HepG2 (cell line): Measurements from ENCODE around the gene GPN2. TPM values are rescaled to one million over a fixed set of nuclear protein-coding genes. Genes with fewer than 3 reads are reported as not detected.

Experiments used
- DR1 ChIP-seq: sonication (generic); formaldehyde crosslinking; IDR thresholded peaks from 2 replicates; pipeline ENCODE4 v1.8.0; 2021; ENCODE audit warnings: mild to moderate bottlenecking, missing genetic modification reagents, inconsistent platforms
- ELK4 ChIP-seq: sonication (generic); formaldehyde crosslinking; IDR thresholded peaks from 2 replicates; pipeline ENCODE4 v1.9.0; 2021; ENCODE audit warnings: missing genetic modification reagents, borderline replicate concordance
- HMG20B ChIP-seq: conservative IDR thresholded peaks from 2 replicates; pipeline ENCODE4 v1.6.1; 2016; ENCODE audit warnings: missing genetic modification reagents, missing compliant biosample characterization
- MAFG ChIP-seq: sonication (generic); formaldehyde crosslinking; IDR thresholded peaks from 2 replicates; pipeline ENCODE4 v1.5.1; 2020; ENCODE audit warnings: mild to moderate bottlenecking, missing genetic modification reagents
- SATB2 ChIP-seq: sonication (generic); formaldehyde crosslinking; IDR thresholded peaks from 2 replicates; pipeline ENCODE4 v1.5.0; 2020; ENCODE audit warnings: missing genetic modification reagents
- SNRNP70 ChIP-seq: fragments of 200-400 bp; formaldehyde crosslinking; IDR thresholded peaks from 2 replicates; pipeline ENCODE4 v1.6.1; 2017; ENCODE audit warnings: mild to moderate bottlenecking, low read depth, low read length, moderate library complexity
- SRSF4 ChIP-seq: fragments of 200-400 bp; formaldehyde crosslinking; IDR thresholded peaks from one replicate; pipeline ENCODE4 v1.6.1; 2018; ENCODE audit warnings: mild to moderate bottlenecking, low read depth, low read length, moderate library complexity; ENCODE audit not compliant: poor library complexity, severe bottlenecking
- ZHX2 ChIP-seq, 2 experiments: sonication (generic) in 1 of 2; formaldehyde crosslinking in 1 of 2; IDR thresholded peaks; 2 replicates each; pipeline versions ENCODE4 v1.6.1 to v1.9.0; 2014 to 2022; ENCODE audit warnings: antibody characterized with exemption in 1 of 2, borderline replicate concordance in 1 of 2, inconsistent platforms in 1 of 2, low read depth in 1 of 2, missing genetic modification reagents in 1 of 2
- ZNF333 ChIP-seq: sonication (generic); formaldehyde crosslinking; IDR thresholded peaks from 2 replicates; pipeline ENCODE4 v1.4.0; 2020; ENCODE audit warnings: mild to moderate bottlenecking, missing genetic modification reagents, borderline replicate concordance
- ZNF431 ChIP-seq: sonication (generic); formaldehyde crosslinking; IDR thresholded peaks from 2 replicates; pipeline ENCODE4 v1.9.0; 2022; ENCODE audit warnings: missing genetic modification reagents, low read depth, mild to moderate bottlenecking, borderline replicate concordance
- ZNF547 ChIP-seq: sonication (generic); formaldehyde crosslinking; IDR thresholded peaks from 2 replicates; pipeline ENCODE4 v1.5.1; 2020; ENCODE audit warnings: mild to moderate bottlenecking, missing genetic modification reagents
- ZNF609 ChIP-seq: sonication (generic); formaldehyde crosslinking; IDR thresholded peaks from 2 replicates; pipeline ENCODE4 v1.4.0; 2020; ENCODE audit warnings: mild to moderate bottlenecking, missing genetic modification reagents, borderline replicate concordance
- ZNF788 ChIP-seq: sonication (generic); formaldehyde crosslinking; IDR thresholded peaks from 2 replicates; pipeline ENCODE4 v1.5.0; 2020; ENCODE audit warnings: mild to moderate bottlenecking, missing genetic modification reagents, borderline replicate concordance
- polyA plus RNA-seq, 8 experiments: library from polyadenylated mRNA; depleted of rRNA in 3 of 8; stranded (reverse) in 7 of 8; unstranded in 1 of 8; fragments of >200 nt; fragmentation: Illumina TruSeq in 4 of 8; extraction: Trizol in 4 of 8; gene quantifications; 2 replicates each; pipeline versions ENCODE4 v1.2.1 to v1.2.3, GENCODE V29; 2011 to 2016; ENCODE audit warnings: low read depth in 4 of 8, missing spikeins in 1 of 8, mixed read lengths in 1 of 8; ENCODE audit not compliant: insufficient read depth in 1 of 8
- total RNA-seq, 5 experiments: library from RNA; depleted of rRNA; stranded (reverse); fragments of >200 nt; fragmentation: Illumina TruSeq; extraction: Trizol; gene quantifications; 2 replicates each; pipeline ENCODE4 v1.2.3, GENCODE V29; 2016; ENCODE audit warnings: low read depth in 1 of 5

Gene GPN2
- total and polyA plus RNA-seq, 2 of the 13 experiments (the other 11 are each of a cell fraction or from before 2014, with no cell fraction given) = 19.3 to 38.9 TPM

GRCh38 chr1:26913754-26914619 lies 23.9 kb upstream of the GPN2 start, which contains the start of gene NR0B2 (continued):
- TF ChIP-seq ZNF788 (CRISPR knock-in tag) (peak; percentile 80; the same call in 1 of the 2 replicates), ELK4 (CRISPR knock-in tag) (no peak), ZHX2 (IDR thresholded peaks at IDR 0.05; ENCODE audit: low read depth) (peak; percentile 61; the same call in 1 of the 2 replicates), ZHX2 (CRISPR knock-in tag; IDR thresholded peaks at IDR 0.05; ENCODE audit: borderline replicate concordance) (no peak; the same call in 1 of the 2 replicates), HMG20B (CRISPR knock-in tag) (peak; percentile 84), SATB2 (CRISPR knock-in tag) (0 out of 2 replicates have a peak, but pooled peaks have one; percentile 54), ZNF609 (peak; percentile 98), MAFG (no peak), SNRNP70 (no peak), DR1 (CRISPR knock-in tag) (peak; percentile 97), SRSF4 (no peak), ZNF547 (CRISPR knock-in tag) (0 out of 2 replicates have a peak, but pooled peaks have one; percentile 52), ZNF333 (CRISPR knock-in tag) (0 out of 2 replicates have a peak, but pooled peaks have one; percentile 73), ZNF431 (CRISPR knock-in tag) (peak; percentile 93)
